HG02759 (cell line): Measurements from ENCODE around the gene TPSD1.
"Not testable (repeated sequence)": the region's sequence is repeated elsewhere in the genome, so short reads cannot be mapped to it uniquely, and the experiment has no call there.

Experiments used
- ATAC-seq: cut with Tn5 transposase; IDR thresholded peaks from one replicate; pipeline ENCODE4 v1.9.1; 2021; ENCODE audit warnings: mild to moderate bottlenecking, moderate library complexity; ENCODE audit not compliant: unreplicated experiment

TPSD1 gene

GRCh38 chr16:1255276-1256122 is at the start of gene TPSD1:
TPSD1 (plus strand) TSS chr16:1256069; CDS start chr16:1256281, 212 bp downstream.
- not testable (repeated sequence) for ATAC-seq

- no peak for ATAC-seq
Observed at GRCh38 chr16:1206326-1206725, 49.5 kb upstream of the TPSD1 start.

- ATAC-seq, result no peak
Observed at GRCh38 chr16:1206786-1207185, 49.1 kb upstream of the TPSD1 start.

- no peak for ATAC-seq
Observed at GRCh38 chr16:1208239-1208830, 47.5 kb upstream of the TPSD1 start.

- no peak for ATAC-seq
Observed at GRCh38 chr16:1209081-1209480, 46.8 kb upstream of the TPSD1 start.

GRCh38 chr16:1210461-1210860 is 45.4 kb upstream of the TPSD1 start:
- no peak for ATAC-seq

- ATAC-seq, result no peak
Observed at GRCh38 chr16:1211451-1212268, 44.2 kb upstream of the TPSD1 start.

GRCh38 chr16:1212616-1213194 is 43.2 kb upstream of the TPSD1 start:
- ATAC-seq, result no peak

GRCh38 chr16:1213231-1213630 is 42.6 kb upstream of the TPSD1 start:
- no peak for ATAC-seq

GRCh38 chr16:1213796-1214372 is 42.0 kb upstream of the TPSD1 start:
- no peak for ATAC-seq

- no peak for ATAC-seq
Observed at GRCh38 chr16:1214719-1215118, 41.1 kb upstream of the TPSD1 start.

- no peak for ATAC-seq
Observed at GRCh38 chr16:1215574-1216295, 40.1 kb upstream of the TPSD1 start.

GRCh38 chr16:1216296-1216619 is 39.6 kb upstream of the TPSD1 start:
- no peak for ATAC-seq

GRCh38 chr16:1216681-1217400 is 39.0 kb upstream of the TPSD1 start:
- ATAC-seq, result no peak

GRCh38 chr16:1217526-1217925 is 38.3 kb upstream of the TPSD1 start:
- no peak for ATAC-seq

- ATAC-seq, result no peak
Observed at GRCh38 chr16:1218061-1218929, 37.6 kb upstream of the TPSD1 start.

GRCh38 chr16:1218930-1219611 is 36.8 kb upstream of the TPSD1 start:
- no peak for ATAC-seq

GRCh38 chr16:1220098-1220728 is 35.7 kb upstream of the TPSD1 start:
- no peak for ATAC-seq
